ENCODE results near the gene SUSD2.
"Not testable (repeated sequence)": the region's sequence is repeated elsewhere in the genome, so short reads cannot be mapped to it uniquely, and the experiment has no call there.

SUSD2 gene

GRCh38 chr22:24181088-24181995 is at the start of gene SUSD2:
Gene SUSD2, plus strand, starts transcription at chr22:24181487. Its CDS starts 33 bp downstream, at chr22:24181520.
- DNase-seq (ENCODE audit: low spot score in 2 of 2) = peak in 1 of 2 experiments; percentile 50
- Histone ChIP-seq H3K27me3 (ENCODE audit: low read depth) (no peaks in the 10 kb centered on the region), H3K4me3 (no peak within 1 kb of the TSS), H3K4me1 (no peaks in the 10 kb centered on the region), H3K36me3 (replicated peaks) (no peaks in the 10 kb centered on the region; the same call in 1 of the 2 replicates), H3K9me3 (no peaks in the 10 kb centered on the region)
- in situ Hi-C loops (cut with MboI; ENCODE audit: low sequenced_read_pairs) = no loop called here

GRCh38 chr22:24133187-24133965 is 47.9 kb upstream of the SUSD2 start:
- in situ Hi-C loops (cut with MboI; ENCODE audit: low sequenced_read_pairs) = no loop called here

GRCh38 chr22:24134090-24134846 is 47.0 kb upstream of the SUSD2 start:
- in situ Hi-C loops (cut with MboI; ENCODE audit: low sequenced_read_pairs) = no loop called here

More at GRCh38 chr22:24133187-24133965, 47.9 kb upstream of the SUSD2 start:
- Histone ChIP-seq H3K4me1 (no peaks in the 10 kb centered on the region), H3K27me3 (ENCODE audit: low read depth) (no peaks in the 10 kb centered on the region), H3K9me3 (no peaks in the 10 kb centered on the region), H3K4me3 (no peak overlapping the region), H3K36me3 (replicated peaks) (peaks cover 9% of the 10 kb centered on the region)
- DNase-seq (ENCODE audit: low spot score in 2 of 2) = no peak

GRCh38 chr22:24136533-24136932 is 44.8 kb upstream of the SUSD2 start:
- peaks cover 13% of the 10 kb centered on the region for H3K36me3 ChIP-seq (replicated peaks)
- H3K4me3 ChIP-seq; H3K4me1 ChIP-seq; H3K27me3 ChIP-seq (ENCODE audit: low read depth); in situ Hi-C loops (cut with MboI; ENCODE audit: low sequenced_read_pairs); DNase-seq (ENCODE audit: low spot score in 2 of 2); H3K9me3 ChIP-seq: not testable (repeated sequence)

More at GRCh38 chr22:24134090-24134846, 47.0 kb upstream of the SUSD2 start:
- no peak for DNase-seq (ENCODE audit: low spot score in 2 of 2)
- Histone ChIP-seq H3K4me3 (no peak overlapping the region), H3K9me3 (no peaks in the 10 kb centered on the region), H3K27me3 (ENCODE audit: low read depth) (no peaks in the 10 kb centered on the region), H3K36me3 (replicated peaks) (peaks cover 13% of the 10 kb centered on the region), H3K4me1 (no peaks in the 10 kb centered on the region)

GRCh38 chr22:24137595-24137994 is 43.7 kb upstream of the SUSD2 start:
- H3K36me3 ChIP-seq (replicated peaks) = peaks cover 13% of the 10 kb centered on the region
- in situ Hi-C loops (cut with MboI; ENCODE audit: low sequenced_read_pairs) = no loop called here

GRCh38 chr22:24138649-24139420 is 42.5 kb upstream of the SUSD2 start:
- in situ Hi-C loops (cut with MboI; ENCODE audit: low sequenced_read_pairs) = no loop called here
- no peaks in the 10 kb centered on the region for H3K9me3 ChIP-seq
- H3K27me3 ChIP-seq (ENCODE audit: low read depth) = no peaks in the 10 kb centered on the region

More at GRCh38 chr22:24137595-24137994, 43.7 kb upstream of the SUSD2 start:
- Histone ChIP-seq H3K27me3 (ENCODE audit: low read depth) (no peaks in the 10 kb centered on the region), H3K9me3 (no peaks in the 10 kb centered on the region), H3K4me3 (no peak overlapping the region), H3K4me1 (no peaks in the 10 kb centered on the region)
- no peak for DNase-seq (ENCODE audit: low spot score in 2 of 2)

GRCh38 chr22:24140357-24140756 is 40.9 kb upstream of the SUSD2 start:
- H3K27me3 ChIP-seq (ENCODE audit: low read depth) = no peaks in the 10 kb centered on the region
- in situ Hi-C loops (cut with MboI; ENCODE audit: low sequenced_read_pairs) = no loop called here
- no peaks in the 10 kb centered on the region for H3K9me3 ChIP-seq
- H3K4me3 ChIP-seq = no peak overlapping the region
- peaks cover 4% of the 10 kb centered on the region for H3K36me3 ChIP-seq (replicated peaks)
- H3K4me1 ChIP-seq = no peaks in the 10 kb centered on the region
- DNase-seq (ENCODE audit: low spot score in 2 of 2) = no peak

More at GRCh38 chr22:24138649-24139420, 42.5 kb upstream of the SUSD2 start:
- Histone ChIP-seq H3K4me3 (no peak overlapping the region), H3K36me3 (replicated peaks) (peaks cover 13% of the 10 kb centered on the region), H3K4me1 (no peaks in the 10 kb centered on the region)
- no peak for DNase-seq (ENCODE audit: low spot score in 2 of 2)

- Histone ChIP-seq H3K36me3 (replicated peaks) (peaks cover 4% of the 10 kb centered on the region; the same call in 1 of the 2 replicates), H3K9me3 (no peaks in the 10 kb centered on the region), H3K27me3 (ENCODE audit: low read depth) (no peaks in the 10 kb centered on the region), H3K4me1 (no peaks in the 10 kb centered on the region; the same call in 1 of the 2 replicates), H3K4me3 (no peak overlapping the region)
- in situ Hi-C loops (cut with MboI; ENCODE audit: low sequenced_read_pairs) = no loop called here
- no peak for DNase-seq (ENCODE audit: low spot score in 2 of 2)
These were observed 39.7 kb upstream of the SUSD2 start for GRCh38 chr22:24141586-24141985.

- in situ Hi-C loops (cut with MboI; ENCODE audit: low sequenced_read_pairs) = no loop called here
- DNase-seq (ENCODE audit: low spot score in 2 of 2) = no peak
- H3K4me3 ChIP-seq = no peak overlapping the region
- peaks cover 4% of the 10 kb centered on the region; the same call in 1 of the 2 replicates for H3K36me3 ChIP-seq (replicated peaks)
- no peaks in the 10 kb centered on the region for H3K27me3 ChIP-seq (ENCODE audit: low read depth)
- H3K9me3 ChIP-seq = no peaks in the 10 kb centered on the region
- H3K4me1 ChIP-seq = no peaks in the 10 kb centered on the region; the same call in 1 of the 2 replicates
These were observed 39.0 kb upstream of the SUSD2 start for GRCh38 chr22:24142241-24142640.

GRCh38 chr22:24142831-24143230 is 38.5 kb upstream of the SUSD2 start:
- H3K4me1 ChIP-seq = no peaks in the 10 kb centered on the region; the same call in 1 of the 2 replicates
- DNase-seq (ENCODE audit: low spot score in 2 of 2) = no peak
- no peaks in the 10 kb centered on the region for H3K9me3 ChIP-seq
- H3K4me3 ChIP-seq = no peak overlapping the region
- in situ Hi-C loops (cut with MboI; ENCODE audit: low sequenced_read_pairs) = no loop called here
- H3K36me3 ChIP-seq (replicated peaks) = peaks cover 4% of the 10 kb centered on the region; the same call in 1 of the 2 replicates
- H3K27me3 ChIP-seq (ENCODE audit: low read depth) = no peaks in the 10 kb centered on the region

- Histone ChIP-seq H3K36me3 (replicated peaks) (no peaks in the 10 kb centered on the region), H3K27me3 (ENCODE audit: low read depth) (no peaks in the 10 kb centered on the region), H3K4me1 (no peaks in the 10 kb centered on the region; the same call in 1 of the 2 replicates), H3K9me3 (no peaks in the 10 kb centered on the region), H3K4me3 (no peak overlapping the region)
- in situ Hi-C loops (cut with MboI; ENCODE audit: low sequenced_read_pairs) = no loop called here
- DNase-seq (ENCODE audit: low spot score in 2 of 2) = no peak
These were observed 37.1 kb upstream of the SUSD2 start for GRCh38 chr22:24144056-24144777.

- H3K36me3 ChIP-seq (replicated peaks) = no peaks in the 10 kb centered on the region
- DNase-seq (ENCODE audit: low spot score in 2 of 2) = no peak
- no peaks in the 10 kb centered on the region for H3K9me3 ChIP-seq
- no peaks in the 10 kb centered on the region; the same call in 1 of the 2 replicates for H3K4me1 ChIP-seq
- in situ Hi-C loops (cut with MboI; ENCODE audit: low sequenced_read_pairs) = no loop called here
- H3K4me3 ChIP-seq = no peak overlapping the region
- no peaks in the 10 kb centered on the region for H3K27me3 ChIP-seq (ENCODE audit: low read depth)
These were observed 36.6 kb upstream of the SUSD2 start for GRCh38 chr22:24144778-24145085.
